Measurements from ENCODE around the gene ERCC6L2. TPM values are rescaled to one million over a fixed set of nuclear protein-coding genes. Genes with fewer than 3 reads are reported as not detected.

ERCC6L2 gene
- total RNA-seq, 1 donor from 2014 or later = 77.6 TPM

- no peak for DNase-seq (ENCODE audit: low spot score)
- H3K4me2 ChIP-seq = no peak overlapping the region
- Mint-ChIP-seq H3K27ac (no peak overlapping the region), H3K9me3 (no peaks in the 10 kb centered on the region), H3K4me3 (no peak overlapping the region), H3K4me1 (no peaks in the 10 kb centered on the region), H3K27me3 (ENCODE audit: insufficient read depth, low read depth) (no peaks in the 10 kb centered on the region), H3K36me3 (peaks cover 42% of the 10 kb centered on the region)
- H3K9me3 ChIP-seq (ENCODE audit: low read depth) = no peaks in the 10 kb centered on the region
- TF ChIP-seq, protein P1, sequence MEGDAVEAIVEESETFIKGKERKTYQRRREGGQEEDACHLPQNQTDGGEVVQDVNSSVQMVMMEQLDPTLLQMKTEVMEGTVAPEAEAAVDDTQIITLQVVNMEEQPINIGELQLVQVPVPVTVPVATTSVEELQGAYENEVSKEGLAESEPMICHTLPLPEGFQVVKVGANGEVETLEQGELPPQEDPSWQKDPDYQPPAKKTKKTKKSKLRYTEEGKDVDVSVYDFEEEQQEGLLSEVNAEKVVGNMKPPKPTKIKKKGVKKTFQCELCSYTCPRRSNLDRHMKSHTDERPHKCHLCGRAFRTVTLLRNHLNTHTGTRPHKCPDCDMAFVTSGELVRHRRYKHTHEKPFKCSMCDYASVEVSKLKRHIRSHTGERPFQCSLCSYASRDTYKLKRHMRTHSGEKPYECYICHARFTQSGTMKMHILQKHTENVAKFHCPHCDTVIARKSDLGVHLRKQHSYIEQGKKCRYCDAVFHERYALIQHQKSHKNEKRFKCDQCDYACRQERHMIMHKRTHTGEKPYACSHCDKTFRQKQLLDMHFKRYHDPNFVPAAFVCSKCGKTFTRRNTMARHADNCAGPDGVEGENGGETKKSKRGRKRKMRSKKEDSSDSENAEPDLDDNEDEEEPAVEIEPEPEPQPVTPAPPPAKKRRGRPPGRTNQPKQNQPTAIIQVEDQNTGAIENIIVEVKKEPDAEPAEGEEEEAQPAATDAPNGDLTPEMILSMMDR (IDR thresholded peaks at IDR 0.05) = no peak
- TF ChIP-seq EZH2 (IDR thresholded peaks at IDR 0.05) = no peak
- TF ChIP-seq EZH2phosphoT487 (IDR thresholded peaks at IDR 0.05) = no peak
- no peak overlapping the region for H3K27ac ChIP-seq
- no peak overlapping the region for H3K9ac ChIP-seq
- no peak overlapping the region for H3K4me3 ChIP-seq
- H3K27me3 ChIP-seq = no peaks in the 10 kb centered on the region
- no peak overlapping the region for H2AFZ ChIP-seq (replicated peaks)
- peaks cover 16% of the 10 kb centered on the region for H3K36me3 ChIP-seq
- H4K20me1 ChIP-seq (ENCODE audit: low read depth) = no peaks in the 10 kb centered on the region
- H3K79me2 ChIP-seq (ENCODE audit: low read depth) = no peaks in the 10 kb centered on the region
- H3K4me1 ChIP-seq = no peaks in the 10 kb centered on the region
- H3F3A ChIP-seq (ENCODE audit: low read depth) = no peaks in the 10 kb centered on the region
Observed at GRCh38 chr9:95930277-95930676, 54.8 kb downstream of the ERCC6L2 start.

GRCh38 chr9:95935861-95936578 is 60.5 kb downstream of the ERCC6L2 start:
- H3K27ac Mint-ChIP-seq = no peak overlapping the region
- TF ChIP-seq, protein P1 (IDR thresholded peaks at IDR 0.05) = no peak
- no peak for TF ChIP-seq EZH2 (IDR thresholded peaks at IDR 0.05)
- TF ChIP-seq EZH2phosphoT487 (IDR thresholded peaks at IDR 0.05) = no peak
- peaks cover 18% of the 10 kb centered on the region for H3K36me3 ChIP-seq

DNA sequence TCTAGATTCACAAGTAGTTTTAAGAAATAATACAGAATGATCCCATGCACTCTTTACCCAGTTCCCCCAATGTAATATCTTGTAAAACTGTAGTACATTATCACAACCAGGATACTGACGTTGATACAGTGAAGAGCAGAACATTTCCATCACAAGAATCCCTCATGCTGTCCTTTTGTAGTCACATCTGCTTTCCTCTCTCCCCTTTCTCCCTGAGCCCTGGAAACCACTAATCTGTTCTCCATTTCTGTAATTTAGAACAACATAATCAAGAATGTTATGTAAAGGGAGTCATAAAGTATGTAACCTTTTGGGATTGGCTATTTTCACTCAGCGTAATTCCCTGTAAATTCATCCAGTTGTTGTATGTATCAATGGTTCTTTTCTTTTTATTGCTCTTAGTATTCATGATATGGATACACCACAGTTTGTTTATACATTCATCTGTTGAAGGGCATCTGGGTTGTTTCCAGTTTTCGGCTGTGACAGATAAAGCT is 61.1 kb downstream of the ERCC6L2 start:
- Histone ChIP-seq H3K9me3 (ENCODE audit: low read depth) (no peaks in the 10 kb centered on the region), H3K36me3 (peaks cover 24% of the 10 kb centered on the region), H3K27me3 (no peaks in the 10 kb centered on the region), H3K79me2 (ENCODE audit: low read depth) (no peaks in the 10 kb centered on the region), H3K4me3 (no peak overlapping the region), H3F3A (ENCODE audit: low read depth) (no peaks in the 10 kb centered on the region), H3K4me1 (no peaks in the 10 kb centered on the region), H3K9ac (no peak overlapping the region), H3K4me2 (no peak overlapping the region), H2AFZ (replicated peaks) (no peak overlapping the region), H4K20me1 (ENCODE audit: low read depth) (no peaks in the 10 kb centered on the region), H3K27ac (no peak overlapping the region)
- Mint-ChIP-seq H3K27me3 (ENCODE audit: insufficient read depth, low read depth) (no peaks in the 10 kb centered on the region), H3K4me3 (no peak overlapping the region), H3K4me1 (no peaks in the 10 kb centered on the region), H3K36me3 (peaks cover 64% of the 10 kb centered on the region), H3K27ac (no peak overlapping the region), H3K9me3 (peaks cover 6% of the 10 kb centered on the region)
- DNase-seq (ENCODE audit: low spot score) = no peak
- no peak for TF ChIP-seq EZH2 (IDR thresholded peaks at IDR 0.05)

More at GRCh38 chr9:95935861-95936578, 60.5 kb downstream of the ERCC6L2 start:
- no peak for DNase-seq (ENCODE audit: low spot score)
- Mint-ChIP-seq H3K9me3 (peaks cover 6% of the 10 kb centered on the region), H3K4me1 (no peaks in the 10 kb centered on the region), H3K4me3 (no peak overlapping the region), H3K27me3 (ENCODE audit: insufficient read depth, low read depth) (no peaks in the 10 kb centered on the region), H3K36me3 (peaks cover 64% of the 10 kb centered on the region)
- Histone ChIP-seq H3F3A (ENCODE audit: low read depth) (no peaks in the 10 kb centered on the region), H3K4me1 (no peaks in the 10 kb centered on the region), H3K9me3 (ENCODE audit: low read depth) (no peaks in the 10 kb centered on the region), H3K27ac (no peak overlapping the region), H4K20me1 (ENCODE audit: low read depth) (no peaks in the 10 kb centered on the region), H3K79me2 (ENCODE audit: low read depth) (no peaks in the 10 kb centered on the region), H3K4me2 (no peak overlapping the region), H3K9ac (no peak overlapping the region), H3K4me3 (no peak overlapping the region), H3K27me3 (no peaks in the 10 kb centered on the region), H2AFZ (replicated peaks) (no peak overlapping the region)

DNA sequence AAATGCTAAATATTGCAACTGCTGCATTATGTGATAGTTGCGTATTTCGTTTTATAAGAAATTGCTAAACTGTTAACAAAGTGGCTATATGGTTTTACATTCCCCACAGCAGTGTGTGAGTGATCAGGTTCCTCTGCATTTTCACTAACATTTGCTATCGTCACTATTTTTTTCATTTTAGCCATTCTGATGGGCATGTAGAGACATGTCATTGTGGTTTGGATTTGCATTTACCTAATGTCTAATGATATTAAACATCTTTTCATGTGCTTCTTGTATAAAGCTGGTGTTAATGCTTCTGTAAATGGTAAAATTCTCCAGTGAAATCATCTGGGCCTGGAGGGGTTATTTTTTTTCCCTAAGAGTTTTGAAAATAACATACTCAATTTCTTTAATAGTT is 61.6 kb downstream of the ERCC6L2 start:
- Mint-ChIP-seq H3K4me3 (no peak overlapping the region), H3K27me3 (ENCODE audit: insufficient read depth, low read depth) (no peaks in the 10 kb centered on the region), H3K36me3 (peaks cover 69% of the 10 kb centered on the region), H3K4me1 (no peaks in the 10 kb centered on the region), H3K27ac (no peak overlapping the region), H3K9me3 (peaks cover 6% of the 10 kb centered on the region)
- H3K4me1 ChIP-seq = no peaks in the 10 kb centered on the region
- H3K27me3 ChIP-seq = no peaks in the 10 kb centered on the region
- H3K4me2 ChIP-seq = no peak overlapping the region
- no peak overlapping the region for H3K27ac ChIP-seq
- no peaks in the 10 kb centered on the region for H4K20me1 ChIP-seq (ENCODE audit: low read depth)
- H3K79me2 ChIP-seq (ENCODE audit: low read depth) = no peaks in the 10 kb centered on the region
- DNase-seq (ENCODE audit: low spot score) = no peak
- no peak overlapping the region for H3K9ac ChIP-seq
- no peak overlapping the region for H2AFZ ChIP-seq (replicated peaks)
- peaks cover 29% of the 10 kb centered on the region for H3K36me3 ChIP-seq
- no peaks in the 10 kb centered on the region for H3K9me3 ChIP-seq (ENCODE audit: low read depth)
- no peak for TF ChIP-seq EZH2 (IDR thresholded peaks at IDR 0.05)
- TF ChIP-seq, protein P1 (IDR thresholded peaks at IDR 0.05) = no peak
- TF ChIP-seq EZH2phosphoT487 (IDR thresholded peaks at IDR 0.05) = no peak
- H3F3A ChIP-seq (ENCODE audit: low read depth) = no peaks in the 10 kb centered on the region
- H3K4me3 ChIP-seq = no peak overlapping the region

All from neural progenitor cell (in vitro differentiated cells).